Measurements from ENCODE around the gene ANO1.

GRCh38 chr11:70220136-70220535 lies 142.0 kb downstream of the ANO1 start:
- TF ChIP-seq CTCF (conservative IDR thresholded peaks at IDR 0.05; ENCODE audit: low read depth, low read length) (no peak), EZH2 (IDR thresholded peaks at IDR 0.05; ENCODE audit: low read length, unreplicated experiment) (no peak), EZH2phosphoT487 (IDR thresholded peaks at IDR 0.05; ENCODE audit: borderline replicate concordance, low read length) (no peak)

All from PC-3 (cell line).